ENCODE results near the gene HSPA1A. TPM values are rescaled to one million over a fixed set of nuclear protein-coding genes. Genes with fewer than 3 reads are reported as not detected.

HSPA1A gene
- total RNA-seq, 1 donor from 2014 or later: 67.0 TPM

- no peak for DNase-seq (ENCODE audit: low read depth)
- no peak for TF ChIP-seq CTCF (IDR thresholded peaks at IDR 0.05; ENCODE audit: insufficient read depth, low read length, poor library complexity, severe bottlenecking)
- Histone ChIP-seq H3K36me3 (ENCODE audit: control insufficient read depth, insufficient read depth, low read length) (no peaks in the 10 kb centered on the region), H3K27me3 (ENCODE audit: control insufficient read depth, insufficient read depth, low read length) (no peaks in the 10 kb centered on the region), H3K4me3 (ENCODE audit: low read depth, low read length) (peak overlapping the region; percentile 36)
Measured at GRCh38 chr6:31826793-31827285, 11.5 kb downstream of the HSPA1A start.

- TF ChIP-seq CTCF (IDR thresholded peaks at IDR 0.05; ENCODE audit: insufficient read depth, low read length, poor library complexity, severe bottlenecking): no peak
- Histone ChIP-seq H3K4me3 (ENCODE audit: low read depth, low read length) (peak within 1 kb of the TSS; percentile 88), H3K27me3 (ENCODE audit: control insufficient read depth, insufficient read depth, low read length) (no peaks in the 10 kb centered on the region), H3K36me3 (ENCODE audit: control insufficient read depth, insufficient read depth, low read length) (no peaks in the 10 kb centered on the region)
- peak; percentile 99 for DNase-seq (ENCODE audit: low read depth)
Measured at GRCh38 chr6:31827286-31828079, 12.1 kb downstream of the HSPA1A start, which contains the start of gene HSPA1B. HSPA1B (plus strand) TSS chr6:31827738; CDS start chr6:31827951, 213 bp downstream.

- peak overlapping the region; percentile 88 for H3K4me3 ChIP-seq (ENCODE audit: low read depth, low read length)
- peak; percentile 30 for TF ChIP-seq CTCF (IDR thresholded peaks at IDR 0.05; ENCODE audit: insufficient read depth, low read length, poor library complexity, severe bottlenecking)
- no peaks in the 10 kb centered on the region for H3K27me3 ChIP-seq (ENCODE audit: control insufficient read depth, insufficient read depth, low read length)
- no peaks in the 10 kb centered on the region for H3K36me3 ChIP-seq (ENCODE audit: control insufficient read depth, insufficient read depth, low read length)
- DNase-seq (ENCODE audit: low read depth): no peak
Measured at GRCh38 chr6:31829633-31830283, 14.4 kb downstream of the HSPA1A start.

GRCh38 chr6:31830886-31831335, 15.6 kb downstream of the HSPA1A start:
- no peaks in the 10 kb centered on the region for H3K27me3 ChIP-seq (ENCODE audit: control insufficient read depth, insufficient read depth, low read length)
- peak overlapping the region; percentile 88 for H3K4me3 ChIP-seq (ENCODE audit: low read depth, low read length)
- DNase-seq (ENCODE audit: low read depth): no peak
- no peak for TF ChIP-seq CTCF (IDR thresholded peaks at IDR 0.05; ENCODE audit: insufficient read depth, low read length, poor library complexity, severe bottlenecking)
- no peaks in the 10 kb centered on the region for H3K36me3 ChIP-seq (ENCODE audit: control insufficient read depth, insufficient read depth, low read length)

- no peak for DNase-seq (ENCODE audit: low read depth)
- H3K36me3 ChIP-seq (ENCODE audit: control insufficient read depth, insufficient read depth, low read length): no peaks in the 10 kb centered on the region
- TF ChIP-seq CTCF (IDR thresholded peaks at IDR 0.05; ENCODE audit: insufficient read depth, low read length, poor library complexity, severe bottlenecking): no peak
- H3K27me3 ChIP-seq (ENCODE audit: control insufficient read depth, insufficient read depth, low read length): no peaks in the 10 kb centered on the region
- peak overlapping the region; percentile 88 for H3K4me3 ChIP-seq (ENCODE audit: low read depth, low read length)
Measured at GRCh38 chr6:31831350-31832215, 16.2 kb downstream of the HSPA1A start.
